HCT116 (cell line): ENCODE data around the gene AURKAIP1. TPM values are rescaled to one million over a fixed set of nuclear protein-coding genes. Genes with fewer than 3 reads are reported as not detected.

Experiments
- ATAC-seq: fragments of 200-7000 bp; cut with Tn5 transposase; 2 replicates; pipeline ENCODE4 v1.9.1; 2020; ENCODE audit warnings: mild to moderate bottlenecking, moderate library complexity
- BruUV-seq: library from RNA; stranded (reverse); fragments of 400-500 nt; replicated peaks from 2 replicates; lab custom pipeline; 2021; lab: Mats Ljungman, UMichigan
- CTCF ChIA-PET: fragments of 300-600 bp; sonication (Branson Sonifier 250); formaldehyde crosslinking; loops from one replicate; lab custom pipeline; 2021; ENCODE audit warnings: antibody characterized with exemption; lab: Charles Lee
- POLR2A ChIA-PET: fragments of 300-600, 350-600 bp; sonication (Branson Sonifier 250); formaldehyde crosslinking; loops from one replicate; lab custom pipeline; 2021; ENCODE audit warnings: antibody characterized with exemption; lab: Charles Lee
- RAD21 ChIA-PET, 2 experiments: fragments of 300-600 bp; sonication (Branson Sonifier 250); formaldehyde crosslinking; loops; one replicate each; lab custom pipeline; 2023; ENCODE audit warnings: low total read pairs in 2 of 2; ENCODE audit not compliant: uncharacterized antibody in 2 of 2, unreplicated experiment in 2 of 2, low non-redundant PET in 1 of 2; lab: Charles Lee
- DNase-seq: peaks from one replicate; pipeline ENCODE4 v3.0.0-alpha.2; 2010; ENCODE audit warnings: low read depth, low spot score
- H2AFZ ChIP-seq: fragments of 200-600 bp; shearing (Covaris generic), sonication (generic); 2 replicates; pipeline ENCODE4 v1.6.1; 2017; ENCODE audit warnings: low read depth, mixed run types, mixed read lengths, antibody characterized with exemption, low read length; ENCODE audit not compliant: poor library complexity, severe bottlenecking
- H3K27ac ChIP-seq: 2 replicates; pipeline ENCODE4 v1.5.1; 2012; ENCODE audit warnings: low read depth, low read length
- H3K27me3 ChIP-seq: fragments of 200-600 bp; sonication (generic); 2 replicates; pipeline ENCODE4 v1.6.1; 2016; ENCODE audit warnings: mixed run types, low read length, mixed read lengths; ENCODE audit not compliant: insufficient read depth
- H3K36me3 ChIP-seq, 2 experiments: fragments of 200-500 bp in 1 of 2; fragments of 200-600 bp in 1 of 2; sonication (Bioruptor generic) in 1 of 2; sonication (generic) in 1 of 2; 2 replicates each; pipeline versions ENCODE4 v1.5.1 to v1.6.1; 2014 to 2016; ENCODE audit warnings: low read length in 2 of 2, inconsistent platforms in 1 of 2, mixed read lengths in 1 of 2, mixed run types in 1 of 2; ENCODE audit not compliant: insufficient read depth in 2 of 2, control insufficient read depth in 1 of 2
- H3K4me1 ChIP-seq, 2 experiments: fragments of 200-600 bp in 1 of 2; sonication (generic) in 1 of 2; 2 replicates each; pipeline versions ENCODE4 v1.5.1 to v1.6.1; 2012 to 2017; ENCODE audit warnings: low read length in 2 of 2, inconsistent platforms in 1 of 2, mild to moderate bottlenecking in 1 of 2, mixed read lengths in 1 of 2, mixed run types in 1 of 2, moderate library complexity in 1 of 2; ENCODE audit not compliant: insufficient read depth in 2 of 2, control insufficient read depth in 1 of 2
- H3K4me2 ChIP-seq: fragments of 200-600 bp; sonication (generic); 2 replicates; pipeline ENCODE4 v1.6.1; 2017; ENCODE audit warnings: mixed run types, low read length, mixed read lengths
- H3K4me3 ChIP-seq, 2 experiments: fragments of 200-600 bp in 1 of 2; sonication (generic) in 1 of 2; replicated peaks in 1 of 2; 2 replicates each; pipeline ENCODE4 v1.5.1; 2011 to 2016; ENCODE audit warnings: low read length in 2 of 2, control low read depth in 1 of 2, low read depth in 1 of 2, mild to moderate bottlenecking in 1 of 2, mixed read lengths in 1 of 2, mixed run types in 1 of 2
- H3K79me2 ChIP-seq: fragments of 200-600 bp; sonication (generic); 2 replicates; pipeline ENCODE4 v1.6.1; 2017; ENCODE audit warnings: mild to moderate bottlenecking, mixed run types, low read length, moderate library complexity, mixed read lengths; ENCODE audit not compliant: insufficient read depth
- H3K9ac ChIP-seq: fragments of 200-600 bp; sonication (generic); 2 replicates; pipeline ENCODE4 v1.6.1; 2016; ENCODE audit warnings: low read length, mixed read lengths
- H3K9me2 ChIP-seq: fragments of 200-600 bp; sonication (generic), shearing (Covaris generic); 2 replicates; pipeline ENCODE4 v1.6.1; 2017; ENCODE audit warnings: mixed run types, mild to moderate bottlenecking, moderate library complexity; ENCODE audit not compliant: insufficient read depth
- H3K9me3 ChIP-seq, 2 experiments: fragments of 200-500 bp in 1 of 2; fragments of 200-600 bp in 1 of 2; sonication (Bioruptor generic) in 1 of 2; sonication (generic) in 1 of 2; 2 replicates each; pipeline ENCODE4 v1.6.1; 2014 to 2017; ENCODE audit warnings: low read length in 2 of 2, mixed read lengths in 2 of 2, inconsistent platforms in 1 of 2, low read depth in 1 of 2, mild to moderate bottlenecking in 1 of 2, mixed run types in 1 of 2, moderate library complexity in 1 of 2; ENCODE audit not compliant: control insufficient read depth in 1 of 2, insufficient read depth in 1 of 2
- H4K20me1 ChIP-seq: fragments of 200-600 bp; sonication (generic), shearing (Covaris generic); 2 replicates; pipeline ENCODE4 v1.6.1; 2017; ENCODE audit warnings: mixed run types, mild to moderate bottlenecking, moderate library complexity; ENCODE audit not compliant: insufficient read depth
- CEBPB ChIP-seq: IDR thresholded peaks from 2 replicates; pipeline ENCODE4 v1.6.1; 2012; ENCODE audit warnings: low read depth
- EGR1 ChIP-seq: IDR thresholded peaks from 2 replicates; pipeline ENCODE4 v1.6.1; 2012; ENCODE audit warnings: low read depth
- FOSL1 ChIP-seq: IDR thresholded peaks from 2 replicates; pipeline ENCODE4 v1.6.1; 2012; ENCODE audit warnings: low read depth
- POLR2AphosphoS5 ChIP-seq: IDR thresholded peaks from 2 replicates; pipeline ENCODE4 v1.6.1; 2011; ENCODE audit warnings: mild to moderate bottlenecking, low read depth, low read length, moderate library complexity
- SIN3A ChIP-seq: IDR thresholded peaks from 2 replicates; pipeline ENCODE4 v1.6.1; 2012; ENCODE audit warnings: low read depth
- SP1 ChIP-seq: IDR thresholded peaks from 2 replicates; pipeline ENCODE4 v1.6.1; 2012; ENCODE audit warnings: low read depth
- SRF ChIP-seq: IDR thresholded peaks from 2 replicates; pipeline ENCODE4 v1.6.1; 2012; ENCODE audit warnings: low read depth
- YY1 ChIP-seq: IDR thresholded peaks from 2 replicates; pipeline ENCODE4 v1.6.1; 2011; ENCODE audit warnings: low read length, low read depth, moderate library complexity, mild to moderate bottlenecking; ENCODE audit not compliant: insufficient replicate concordance; ENCODE audit errors: extremely low read depth
- ZFX ChIP-seq: fragments of 450-650 bp; IDR thresholded peaks from 2 replicates; pipeline ENCODE4 v1.6.1; 2017
- intact Hi-C: fragments of 100-400 bp; cut with micrococcal nuclease; formaldehyde crosslinking; loops from 2 replicates; pipeline ENCODE4 v1.10.0; 2022
- total RNA-seq: library from RNA; stranded (reverse); gene quantifications from one replicate; pipeline ENCODE4 v1.2.1, GENCODE V29; 2021; ENCODE audit not compliant: unreplicated experiment
- TF ChIP-seq, protein P1 (sequence below): IDR thresholded peaks from 2 replicates; pipeline ENCODE4 v1.6.1; 2012
- TF ChIP-seq, protein P2 (sequence below): IDR thresholded peaks from 2 replicates; pipeline ENCODE4 v1.6.1; 2012; ENCODE audit warnings: low read depth
- TF ChIP-seq, protein P3 (sequence below): IDR thresholded peaks from 2 replicates; pipeline ENCODE4 v1.6.1; 2011; ENCODE audit warnings: mild to moderate bottlenecking, low read length, moderate library complexity; ENCODE audit not compliant: insufficient replicate concordance; ENCODE audit errors: extremely low read depth
- TF ChIP-seq, protein P4 (sequence below): IDR thresholded peaks from 2 replicates; pipeline ENCODE4 v1.6.1; 2012

The AURKAIP1 gene
- total RNA-seq, 1 experiment from 2014 or later, result 200 TPM

DNA sequence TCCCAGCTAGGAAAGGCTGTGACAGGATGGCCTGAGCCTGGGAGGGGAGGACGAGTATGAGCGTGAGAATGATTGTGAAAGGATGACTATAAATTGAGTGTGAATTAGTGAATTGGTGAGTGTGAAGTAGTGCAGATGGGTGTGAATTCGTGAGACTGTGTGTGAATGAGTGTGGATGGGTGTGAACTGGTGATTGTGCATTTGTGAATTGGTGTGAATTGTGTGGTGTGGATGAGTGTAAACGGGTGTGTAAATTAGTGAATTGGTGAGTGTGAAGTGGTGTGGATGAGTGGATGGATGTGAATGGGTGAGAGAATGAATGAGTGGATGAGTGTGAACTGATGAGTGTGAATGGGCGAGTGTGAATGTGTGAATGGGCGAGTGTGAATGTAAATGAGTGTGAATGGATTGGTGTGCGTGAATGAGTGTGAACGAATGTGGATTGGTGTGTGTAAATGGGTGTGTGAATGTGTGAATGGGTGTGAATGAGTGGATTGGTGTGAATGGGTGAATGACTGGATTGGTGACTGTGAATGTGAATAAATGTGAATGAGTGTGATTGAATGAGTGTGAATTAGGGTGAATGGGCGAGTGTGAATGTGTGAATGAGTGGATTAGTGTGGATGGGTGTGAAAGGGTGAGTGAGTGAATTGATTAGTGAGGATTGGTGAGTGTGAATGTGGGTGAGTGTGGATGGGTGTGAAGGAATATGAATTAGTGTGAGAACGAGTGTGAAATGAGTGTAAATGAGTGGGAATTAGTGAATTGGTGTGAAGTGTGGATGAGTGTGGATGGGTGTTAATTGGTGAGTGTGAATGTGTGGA lies 8.9 kb downstream of the AURKAIP1 start:
- no peak overlapping the region for H3K4me3 ChIP-seq
- POLR2A ChIA-PET, result no interaction called here
- no peaks in the 10 kb centered on the region for H3K27me3 ChIP-seq
- H3K27ac ChIP-seq, result no peak overlapping the region
- CTCF ChIA-PET, result no interaction called here
- H2AFZ ChIP-seq, result no peak overlapping the region
- RAD21 ChIA-PET, result no interaction called here
- intact Hi-C loops, result no loop called here
- DNase-seq, result no peak
- 0 out of 2 replicates have a peak, but pooled peaks cover 3% of the 10 kb centered on the region for H3K9me2 ChIP-seq
- TF ChIP-seq CEBPB (no peak), EGR1 (no peak), FOSL1 (no peak)
- TF ChIP-seq, protein P1, sequence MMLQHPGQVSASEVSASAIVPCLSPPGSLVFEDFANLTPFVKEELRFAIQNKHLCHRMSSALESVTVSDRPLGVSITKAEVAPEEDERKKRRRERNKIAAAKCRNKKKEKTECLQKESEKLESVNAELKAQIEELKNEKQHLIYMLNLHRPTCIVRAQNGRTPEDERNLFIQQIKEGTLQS, result no peak
- H4K20me1 ChIP-seq, result no peaks in the 10 kb centered on the region
- no peak for ATAC-seq
- no peak overlapping the region for H3K4me2 ChIP-seq
- BruUV-seq, result no TSS peak
- H3K9ac ChIP-seq, result no peak overlapping the region
- no peaks in the 10 kb centered on the region for H3K79me2 ChIP-seq
- peaks cover 0 to 16% of the 10 kb centered on the region in 2 experiments; a peak in 1 of 4 replicates for H3K9me3 ChIP-seq
- H3K36me3 ChIP-seq, result no peaks in the 10 kb centered on the region
- H3K4me1 ChIP-seq, result peaks cover 7 to 19% of the 10 kb centered on the region in 2 experiments

DNA sequence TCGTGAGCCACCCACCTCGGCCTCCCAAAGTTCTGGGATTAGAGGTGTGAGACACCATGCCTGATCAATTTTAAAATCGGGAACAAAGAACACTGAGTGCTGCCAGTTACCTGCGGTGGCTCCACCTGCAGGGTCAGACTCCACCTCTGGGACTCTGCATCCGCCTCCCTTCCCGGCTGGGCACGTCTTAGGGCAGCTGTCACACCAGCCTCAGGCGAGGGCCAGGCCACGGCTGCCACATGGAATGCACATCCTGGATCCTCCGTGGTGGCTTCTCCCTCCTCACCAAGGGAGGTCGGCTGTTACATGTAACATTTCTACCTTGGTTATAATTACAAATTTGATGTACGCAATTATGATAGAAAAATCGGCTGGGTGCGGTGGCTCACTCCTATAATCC lies 10.7 kb downstream of the AURKAIP1 start:
- Histone ChIP-seq H3K9ac (no peak overlapping the region), H3K4me1 (peaks cover 24 to 37% of the 10 kb centered on the region in 2 experiments), H2AFZ (no peak overlapping the region), H3K27me3 (no peaks in the 10 kb centered on the region), H3K9me2 (0 out of 2 replicates have a peak, but pooled peaks cover 3% of the 10 kb centered on the region), H3K4me2 (peak overlapping the region; percentile 37), H3K9me3 (peaks cover 0 to 16% of the 10 kb centered on the region in 2 experiments; a peak in 1 of 4 replicates), H4K20me1 (no peaks in the 10 kb centered on the region), H3K4me3 (no peak overlapping the region), H3K36me3 (no peaks in the 10 kb centered on the region), H3K79me2 (no peaks in the 10 kb centered on the region), H3K27ac (no peak overlapping the region)
- intact Hi-C loops, result no loop called here
- BruUV-seq, result no TSS peak
- POLR2A ChIA-PET, result no interaction called here
- RAD21 ChIA-PET, result no interaction called here
- CTCF ChIA-PET, result no interaction called here
- peak; percentile 69 for ATAC-seq
- no peak for DNase-seq
- TF ChIP-seq ZFX (no peak), SIN3A (peak; percentile 43; the same call in 1 of the 2 replicates), SP1 (peak; percentile 29; the same call in 1 of the 2 replicates), POLR2AphosphoS5 (no peak), YY1 (no peak), SRF (no peak)
- TF ChIP-seq, protein P2, sequence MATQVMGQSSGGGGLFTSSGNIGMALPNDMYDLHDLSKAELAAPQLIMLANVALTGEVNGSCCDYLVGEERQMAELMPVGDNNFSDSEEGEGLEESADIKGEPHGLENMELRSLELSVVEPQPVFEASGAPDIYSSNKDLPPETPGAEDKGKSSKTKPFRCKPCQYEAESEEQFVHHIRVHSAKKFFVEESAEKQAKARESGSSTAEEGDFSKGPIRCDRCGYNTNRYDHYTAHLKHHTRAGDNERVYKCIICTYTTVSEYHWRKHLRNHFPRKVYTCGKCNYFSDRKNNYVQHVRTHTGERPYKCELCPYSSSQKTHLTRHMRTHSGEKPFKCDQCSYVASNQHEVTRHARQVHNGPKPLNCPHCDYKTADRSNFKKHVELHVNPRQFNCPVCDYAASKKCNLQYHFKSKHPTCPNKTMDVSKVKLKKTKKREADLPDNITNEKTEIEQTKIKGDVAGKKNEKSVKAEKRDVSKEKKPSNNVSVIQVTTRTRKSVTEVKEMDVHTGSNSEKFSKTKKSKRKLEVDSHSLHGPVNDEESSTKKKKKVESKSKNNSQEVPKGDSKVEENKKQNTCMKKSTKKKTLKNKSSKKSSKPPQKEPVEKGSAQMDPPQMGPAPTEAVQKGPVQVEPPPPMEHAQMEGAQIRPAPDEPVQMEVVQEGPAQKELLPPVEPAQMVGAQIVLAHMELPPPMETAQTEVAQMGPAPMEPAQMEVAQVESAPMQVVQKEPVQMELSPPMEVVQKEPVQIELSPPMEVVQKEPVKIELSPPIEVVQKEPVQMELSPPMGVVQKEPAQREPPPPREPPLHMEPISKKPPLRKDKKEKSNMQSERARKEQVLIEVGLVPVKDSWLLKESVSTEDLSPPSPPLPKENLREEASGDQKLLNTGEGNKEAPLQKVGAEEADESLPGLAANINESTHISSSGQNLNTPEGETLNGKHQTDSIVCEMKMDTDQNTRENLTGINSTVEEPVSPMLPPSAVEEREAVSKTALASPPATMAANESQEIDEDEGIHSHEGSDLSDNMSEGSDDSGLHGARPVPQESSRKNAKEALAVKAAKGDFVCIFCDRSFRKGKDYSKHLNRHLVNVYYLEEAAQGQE, result no peak
- TF ChIP-seq, protein P1, result no peak
- TF ChIP-seq, protein P3, sequence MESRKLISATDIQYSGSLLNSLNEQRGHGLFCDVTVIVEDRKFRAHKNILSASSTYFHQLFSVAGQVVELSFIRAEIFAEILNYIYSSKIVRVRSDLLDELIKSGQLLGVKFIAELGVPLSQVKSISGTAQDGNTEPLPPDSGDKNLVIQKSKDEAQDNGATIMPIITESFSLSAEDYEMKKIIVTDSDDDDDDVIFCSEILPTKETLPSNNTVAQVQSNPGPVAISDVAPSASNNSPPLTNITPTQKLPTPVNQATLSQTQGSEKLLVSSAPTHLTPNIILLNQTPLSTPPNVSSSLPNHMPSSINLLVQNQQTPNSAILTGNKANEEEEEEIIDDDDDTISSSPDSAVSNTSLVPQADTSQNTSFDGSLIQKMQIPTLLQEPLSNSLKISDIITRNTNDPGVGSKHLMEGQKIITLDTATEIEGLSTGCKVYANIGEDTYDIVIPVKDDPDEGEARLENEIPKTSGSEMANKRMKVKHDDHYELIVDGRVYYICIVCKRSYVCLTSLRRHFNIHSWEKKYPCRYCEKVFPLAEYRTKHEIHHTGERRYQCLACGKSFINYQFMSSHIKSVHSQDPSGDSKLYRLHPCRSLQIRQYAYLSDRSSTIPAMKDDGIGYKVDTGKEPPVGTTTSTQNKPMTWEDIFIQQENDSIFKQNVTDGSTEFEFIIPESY, result no peak
- TF ChIP-seq, protein P4, sequence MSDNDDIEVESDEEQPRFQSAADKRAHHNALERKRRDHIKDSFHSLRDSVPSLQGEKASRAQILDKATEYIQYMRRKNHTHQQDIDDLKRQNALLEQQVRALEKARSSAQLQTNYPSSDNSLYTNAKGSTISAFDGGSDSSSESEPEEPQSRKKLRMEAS, result peak; percentile 75
